ENCODE measurements around the gene TNFAIP6.
"Not testable (repeated sequence)": the region's sequence is repeated elsewhere in the genome, so short reads cannot be mapped to it uniquely, and the experiment has no call there.

Gene TNFAIP6

GRCh38 chr2:151357359-151357758, at the start of gene TNFAIP6:
TSS of gene TNFAIP6 (plus strand) at chr2:151357592. CDS start at chr2:151357667, 75 bp downstream.
- no peak for DNase-seq

- not testable (repeated sequence) for DNase-seq
Measured at GRCh38 chr2:151310313-151310712, 47.1 kb upstream of the TNFAIP6 start.

- DNase-seq = not testable (repeated sequence)
Measured at GRCh38 chr2:151312440-151312839, 45.0 kb upstream of the TNFAIP6 start.

- no peak for DNase-seq
Measured at GRCh38 chr2:151315381-151315903, 42.0 kb upstream of the TNFAIP6 start.

- DNase-seq = no peak
Measured at GRCh38 chr2:151325581-151326095, 31.8 kb upstream of the TNFAIP6 start.

GRCh38 chr2:151326554-151326953, 30.8 kb upstream of the TNFAIP6 start:
- DNase-seq = no peak

- DNase-seq = no peak
Measured at GRCh38 chr2:151329998-151330397, 27.4 kb upstream of the TNFAIP6 start.

- DNase-seq = no peak
Measured at GRCh38 chr2:151333083-151333482, 24.3 kb upstream of the TNFAIP6 start.

- DNase-seq = no peak
Measured at GRCh38 chr2:151334082-151334815, 23.1 kb upstream of the TNFAIP6 start.

- no peak for DNase-seq
Measured at GRCh38 chr2:151336863-151337371, 20.5 kb upstream of the TNFAIP6 start.

- DNase-seq = no peak
Measured at GRCh38 chr2:151337643-151338042, 19.7 kb upstream of the TNFAIP6 start.

- DNase-seq = no peak
Measured at GRCh38 chr2:151338115-151338514, 19.3 kb upstream of the TNFAIP6 start.

- DNase-seq = no peak
Measured at GRCh38 chr2:151343073-151343472, 14.3 kb upstream of the TNFAIP6 start.

GRCh38 chr2:151344191-151344590, 13.2 kb upstream of the TNFAIP6 start:
- not testable (repeated sequence) for DNase-seq

- no peak for DNase-seq
Measured at GRCh38 chr2:151344906-151345305, 12.5 kb upstream of the TNFAIP6 start.

- no peak for DNase-seq
Measured at GRCh38 chr2:151347294-151347693, 10.1 kb upstream of the TNFAIP6 start.

GRCh38 chr2:151347906-151348305, 9.5 kb upstream of the TNFAIP6 start:
- no peak for DNase-seq

- DNase-seq = no peak
Measured at GRCh38 chr2:151350579-151351195, 6.7 kb upstream of the TNFAIP6 start.

GRCh38 chr2:151353995-151354394, 3.4 kb upstream of the TNFAIP6 start:
- no peak for DNase-seq

- DNase-seq = no peak
Measured at GRCh38 chr2:151354807-151355206, 2.6 kb upstream of the TNFAIP6 start.

- no peak for DNase-seq
Measured at GRCh38 chr2:151358166-151358970, 976 bp downstream of the TNFAIP6 start.

- no peak for DNase-seq
Measured at GRCh38 chr2:151359768-151360461, 2.5 kb downstream of the TNFAIP6 start.

Data from CD4-positive, alpha-beta T cell treated with Interleukin-15 for 1 hour (primary cell).